Measurements from ENCODE around the gene THBS2.
"Not testable (repeated sequence)": the region's sequence is repeated elsewhere in the genome, so short reads cannot be mapped to it uniquely, and the experiment has no call there.

THBS2 gene

GRCh38 chr6:169196279-169196678, 57.4 kb downstream of the THBS2 start:
- DNase-seq (ENCODE audit: low spot score in 2 of 2); H3K9me3 ChIP-seq; H3K27me3 ChIP-seq (ENCODE audit: low read depth); H3K4me3 ChIP-seq; H3K4me1 ChIP-seq; in situ Hi-C loops (cut with MboI; ENCODE audit: low sequenced_read_pairs); H3K36me3 ChIP-seq (replicated peaks): not testable (repeated sequence)

- Histone ChIP-seq H3K9me3 (no peaks in the 10 kb centered on the region), H3K36me3 (replicated peaks) (no peaks in the 10 kb centered on the region), H3K4me3 (no peak overlapping the region), H3K27me3 (ENCODE audit: low read depth) (no peaks in the 10 kb centered on the region), H3K4me1 (no peaks in the 10 kb centered on the region)
- DNase-seq (ENCODE audit: low spot score in 2 of 2) = no peak
- in situ Hi-C loops (cut with MboI; ENCODE audit: low sequenced_read_pairs) = no loop called here
These were observed 58.9 kb downstream of the THBS2 start for GRCh38 chr6:169194737-169195136.

- Histone ChIP-seq H3K27me3 (ENCODE audit: low read depth) (no peaks in the 10 kb centered on the region), H3K4me1 (no peaks in the 10 kb centered on the region), H3K36me3 (replicated peaks) (no peaks in the 10 kb centered on the region), H3K4me3 (no peak overlapping the region), H3K9me3 (no peaks in the 10 kb centered on the region)
- no peak for DNase-seq (ENCODE audit: low spot score in 2 of 2)
- in situ Hi-C loops (cut with MboI; ENCODE audit: low sequenced_read_pairs) = no loop called here
These were observed 62.7 kb downstream of the THBS2 start for GRCh38 chr6:169190970-169191369.

- in situ Hi-C loops (cut with MboI; ENCODE audit: low sequenced_read_pairs) = no loop called here
- no peak overlapping the region for H3K4me3 ChIP-seq
- H3K27me3 ChIP-seq (ENCODE audit: low read depth) = no peaks in the 10 kb centered on the region
- no peaks in the 10 kb centered on the region for H3K4me1 ChIP-seq
- no peak for DNase-seq (ENCODE audit: low spot score in 2 of 2)
- no peaks in the 10 kb centered on the region for H3K36me3 ChIP-seq (replicated peaks)
- no peaks in the 10 kb centered on the region for H3K9me3 ChIP-seq
These were observed 63.5 kb downstream of the THBS2 start for GRCh38 chr6:169190144-169190584.

GRCh38 chr6:169189686-169190085, 64.0 kb downstream of the THBS2 start:
- Histone ChIP-seq H3K36me3 (replicated peaks) (no peaks in the 10 kb centered on the region), H3K4me3 (no peak overlapping the region), H3K4me1 (no peaks in the 10 kb centered on the region), H3K9me3 (no peaks in the 10 kb centered on the region), H3K27me3 (ENCODE audit: low read depth) (no peaks in the 10 kb centered on the region)
- in situ Hi-C loops (cut with MboI; ENCODE audit: low sequenced_read_pairs) = no loop called here
- DNase-seq (ENCODE audit: low spot score in 2 of 2) = no peak

GRCh38 chr6:169189182-169189581, 64.5 kb downstream of the THBS2 start:
- in situ Hi-C loops (cut with MboI; ENCODE audit: low sequenced_read_pairs) = no loop called here
- Histone ChIP-seq H3K4me3 (no peak overlapping the region), H3K4me1 (no peaks in the 10 kb centered on the region), H3K9me3 (no peaks in the 10 kb centered on the region), H3K27me3 (ENCODE audit: low read depth) (no peaks in the 10 kb centered on the region), H3K36me3 (replicated peaks) (no peaks in the 10 kb centered on the region)
- no peak for DNase-seq (ENCODE audit: low spot score in 2 of 2)

GRCh38 chr6:169188475-169188874, 65.2 kb downstream of the THBS2 start:
- H3K9me3 ChIP-seq = no peaks in the 10 kb centered on the region
- in situ Hi-C loops (cut with MboI; ENCODE audit: low sequenced_read_pairs) = no loop called here
- H3K27me3 ChIP-seq (ENCODE audit: low read depth) = no peaks in the 10 kb centered on the region
- no peak overlapping the region for H3K4me3 ChIP-seq
- no peaks in the 10 kb centered on the region for H3K4me1 ChIP-seq
- H3K36me3 ChIP-seq (replicated peaks) = no peaks in the 10 kb centered on the region
- no peak for DNase-seq (ENCODE audit: low spot score in 2 of 2)

GRCh38 chr6:169188051-169188470, 65.6 kb downstream of the THBS2 start:
- Histone ChIP-seq H3K4me3 (no peak overlapping the region), H3K27me3 (ENCODE audit: low read depth) (no peaks in the 10 kb centered on the region), H3K36me3 (replicated peaks) (no peaks in the 10 kb centered on the region), H3K9me3 (no peaks in the 10 kb centered on the region), H3K4me1 (no peaks in the 10 kb centered on the region)
- DNase-seq (ENCODE audit: low spot score in 2 of 2) = no peak
- in situ Hi-C loops (cut with MboI; ENCODE audit: low sequenced_read_pairs) = no loop called here

GRCh38 chr6:169186496-169187169, 67.0 kb downstream of the THBS2 start:
- no peak for DNase-seq (ENCODE audit: low spot score in 2 of 2)
- in situ Hi-C loops (cut with MboI; ENCODE audit: low sequenced_read_pairs) = no loop called here
- Histone ChIP-seq H3K36me3 (replicated peaks) (no peaks in the 10 kb centered on the region), H3K4me1 (no peaks in the 10 kb centered on the region), H3K27me3 (ENCODE audit: low read depth) (no peaks in the 10 kb centered on the region), H3K9me3 (no peaks in the 10 kb centered on the region), H3K4me3 (no peak overlapping the region)

- Histone ChIP-seq H3K4me1 (no peaks in the 10 kb centered on the region), H3K4me3 (no peak overlapping the region), H3K36me3 (replicated peaks) (no peaks in the 10 kb centered on the region), H3K9me3 (no peaks in the 10 kb centered on the region), H3K27me3 (ENCODE audit: low read depth) (no peaks in the 10 kb centered on the region)
- in situ Hi-C loops (cut with MboI; ENCODE audit: low sequenced_read_pairs) = no loop called here
- no peak for DNase-seq (ENCODE audit: low spot score in 2 of 2)
These were observed 67.8 kb downstream of the THBS2 start for GRCh38 chr6:169185692-169186485.

- H3K36me3 ChIP-seq (replicated peaks) = no peaks in the 10 kb centered on the region
- in situ Hi-C loops (cut with MboI; ENCODE audit: low sequenced_read_pairs) = no loop called here
These were observed 68.6 kb downstream of the THBS2 start for GRCh38 chr6:169185011-169185521.

GRCh38 chr6:169184419-169184818, 69.2 kb downstream of the THBS2 start:
- Histone ChIP-seq H3K36me3 (replicated peaks) (no peaks in the 10 kb centered on the region), H3K27me3 (ENCODE audit: low read depth) (no peaks in the 10 kb centered on the region), H3K9me3 (no peaks in the 10 kb centered on the region), H3K4me3 (no peak overlapping the region), H3K4me1 (no peaks in the 10 kb centered on the region)
- DNase-seq (ENCODE audit: low spot score in 2 of 2) = no peak
- in situ Hi-C loops (cut with MboI; ENCODE audit: low sequenced_read_pairs) = no loop called here

More at GRCh38 chr6:169185011-169185521, 68.6 kb downstream of the THBS2 start:
- Histone ChIP-seq H3K27me3 (ENCODE audit: low read depth) (no peaks in the 10 kb centered on the region), H3K4me3 (no peak overlapping the region), H3K9me3 (no peaks in the 10 kb centered on the region), H3K4me1 (no peaks in the 10 kb centered on the region)
- no peak for DNase-seq (ENCODE audit: low spot score in 2 of 2)

- H3K36me3 ChIP-seq (replicated peaks) = no peaks in the 10 kb centered on the region
- H3K27me3 ChIP-seq (ENCODE audit: low read depth) = no peaks in the 10 kb centered on the region
- H3K9me3 ChIP-seq = no peaks in the 10 kb centered on the region
- no peak overlapping the region for H3K4me3 ChIP-seq
- no peaks in the 10 kb centered on the region for H3K4me1 ChIP-seq
- in situ Hi-C loops (cut with MboI; ENCODE audit: low sequenced_read_pairs) = no loop called here
- DNase-seq (ENCODE audit: low spot score in 2 of 2) = no peak
These were observed 70.4 kb downstream of the THBS2 start for GRCh38 chr6:169183233-169183632.

- H3K4me1 ChIP-seq; H3K4me3 ChIP-seq; H3K36me3 ChIP-seq (replicated peaks); H3K27me3 ChIP-seq (ENCODE audit: low read depth); DNase-seq (ENCODE audit: low spot score in 2 of 2); H3K9me3 ChIP-seq; in situ Hi-C loops (cut with MboI; ENCODE audit: low sequenced_read_pairs): not testable (repeated sequence)
These were observed 73.8 kb downstream of the THBS2 start for GRCh38 chr6:169179831-169180230.
